Measurements from ENCODE around the gene ALK.

ALK gene

DNA sequence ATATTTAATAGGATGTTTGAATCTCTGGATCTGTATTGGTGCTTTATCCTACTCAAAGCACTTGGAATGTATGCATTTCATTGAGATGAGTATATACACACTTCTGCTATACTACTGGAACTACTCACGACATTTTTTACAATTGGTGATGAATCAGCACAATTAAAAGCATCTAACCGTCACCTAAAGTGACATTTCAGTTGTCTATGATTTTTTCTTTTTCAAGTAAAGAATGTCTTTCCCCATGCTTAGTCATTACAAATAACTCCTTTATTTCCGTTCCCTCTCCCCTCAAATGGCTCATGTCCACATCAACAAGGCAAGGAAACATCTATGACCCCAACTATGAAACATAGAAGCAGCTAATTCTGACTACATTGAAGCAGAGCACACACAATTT is 728.9 kb downstream of the ALK start:
- TF ChIP-seq FOXM1 (IDR thresholded peaks at IDR 0.05; ENCODE audit: borderline replicate concordance, low read depth), result no peak
- TF ChIP-seq YY1 (IDR thresholded peaks at IDR 0.05; ENCODE audit: low read depth), result no peak
- TF ChIP-seq, protein P1, sequence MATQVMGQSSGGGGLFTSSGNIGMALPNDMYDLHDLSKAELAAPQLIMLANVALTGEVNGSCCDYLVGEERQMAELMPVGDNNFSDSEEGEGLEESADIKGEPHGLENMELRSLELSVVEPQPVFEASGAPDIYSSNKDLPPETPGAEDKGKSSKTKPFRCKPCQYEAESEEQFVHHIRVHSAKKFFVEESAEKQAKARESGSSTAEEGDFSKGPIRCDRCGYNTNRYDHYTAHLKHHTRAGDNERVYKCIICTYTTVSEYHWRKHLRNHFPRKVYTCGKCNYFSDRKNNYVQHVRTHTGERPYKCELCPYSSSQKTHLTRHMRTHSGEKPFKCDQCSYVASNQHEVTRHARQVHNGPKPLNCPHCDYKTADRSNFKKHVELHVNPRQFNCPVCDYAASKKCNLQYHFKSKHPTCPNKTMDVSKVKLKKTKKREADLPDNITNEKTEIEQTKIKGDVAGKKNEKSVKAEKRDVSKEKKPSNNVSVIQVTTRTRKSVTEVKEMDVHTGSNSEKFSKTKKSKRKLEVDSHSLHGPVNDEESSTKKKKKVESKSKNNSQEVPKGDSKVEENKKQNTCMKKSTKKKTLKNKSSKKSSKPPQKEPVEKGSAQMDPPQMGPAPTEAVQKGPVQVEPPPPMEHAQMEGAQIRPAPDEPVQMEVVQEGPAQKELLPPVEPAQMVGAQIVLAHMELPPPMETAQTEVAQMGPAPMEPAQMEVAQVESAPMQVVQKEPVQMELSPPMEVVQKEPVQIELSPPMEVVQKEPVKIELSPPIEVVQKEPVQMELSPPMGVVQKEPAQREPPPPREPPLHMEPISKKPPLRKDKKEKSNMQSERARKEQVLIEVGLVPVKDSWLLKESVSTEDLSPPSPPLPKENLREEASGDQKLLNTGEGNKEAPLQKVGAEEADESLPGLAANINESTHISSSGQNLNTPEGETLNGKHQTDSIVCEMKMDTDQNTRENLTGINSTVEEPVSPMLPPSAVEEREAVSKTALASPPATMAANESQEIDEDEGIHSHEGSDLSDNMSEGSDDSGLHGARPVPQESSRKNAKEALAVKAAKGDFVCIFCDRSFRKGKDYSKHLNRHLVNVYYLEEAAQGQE (IDR thresholded peaks at IDR 0.05; ENCODE audit: low read depth), result no peak
- TF ChIP-seq EP300 (IDR thresholded peaks at IDR 0.05; ENCODE audit: borderline replicate concordance), result no peak
- TF ChIP-seq, protein P2, sequence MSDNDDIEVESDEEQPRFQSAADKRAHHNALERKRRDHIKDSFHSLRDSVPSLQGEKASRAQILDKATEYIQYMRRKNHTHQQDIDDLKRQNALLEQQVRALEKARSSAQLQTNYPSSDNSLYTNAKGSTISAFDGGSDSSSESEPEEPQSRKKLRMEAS (IDR thresholded peaks at IDR 0.05), result no peak
- no peak for TF ChIP-seq TEAD4 (IDR thresholded peaks at IDR 0.05)
- TF ChIP-seq TCF12 (IDR thresholded peaks at IDR 0.05; ENCODE audit: low read depth), result no peak
- TF ChIP-seq CREB1 (IDR thresholded peaks at IDR 0.05; ENCODE audit: low read depth), result no peak
- no peak for TF ChIP-seq TAF1 (IDR thresholded peaks at IDR 0.05; ENCODE audit: low read depth)
- TF ChIP-seq RAD21 (IDR thresholded peaks at IDR 0.05; ENCODE audit: low read depth), result no peak
- TF ChIP-seq NFIC (IDR thresholded peaks at IDR 0.05), result no peak
- TF ChIP-seq EGR1 (IDR thresholded peaks at IDR 0.05), result no peak
- TF ChIP-seq ZBTB7A (IDR thresholded peaks at IDR 0.05; ENCODE audit: low read depth), result no peak

DNA sequence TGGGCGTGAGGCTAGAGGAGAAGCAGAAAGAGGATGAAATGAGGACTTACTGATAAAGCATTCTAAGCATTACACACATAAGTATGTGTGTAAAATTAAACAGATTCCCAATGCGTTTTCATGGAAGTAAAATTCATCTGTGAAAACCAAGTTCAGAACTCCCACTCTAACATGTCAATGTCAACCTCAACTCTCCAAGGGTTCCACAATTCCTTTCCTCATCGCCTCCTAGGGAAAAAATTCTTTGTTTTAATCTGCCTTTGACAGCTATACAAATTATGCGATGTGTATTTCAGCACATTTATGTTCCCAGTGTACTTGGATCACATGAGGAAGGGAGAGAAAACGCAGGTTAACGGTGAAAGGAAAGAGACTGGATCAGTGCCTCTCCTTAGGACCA is 729.6 kb downstream of the ALK start:
- TF ChIP-seq, protein P1 (IDR thresholded peaks at IDR 0.05; ENCODE audit: low read depth), result no peak
- TF ChIP-seq, protein P3, sequence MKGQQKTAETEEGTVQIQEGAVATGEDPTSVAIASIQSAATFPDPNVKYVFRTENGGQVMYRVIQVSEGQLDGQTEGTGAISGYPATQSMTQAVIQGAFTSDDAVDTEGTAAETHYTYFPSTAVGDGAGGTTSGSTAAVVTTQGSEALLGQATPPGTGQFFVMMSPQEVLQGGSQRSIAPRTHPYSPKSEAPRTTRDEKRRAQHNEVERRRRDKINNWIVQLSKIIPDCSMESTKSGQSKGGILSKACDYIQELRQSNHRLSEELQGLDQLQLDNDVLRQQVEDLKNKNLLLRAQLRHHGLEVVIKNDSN (IDR thresholded peaks at IDR 0.05), result no peak
- TF ChIP-seq TCF12 (IDR thresholded peaks at IDR 0.05; ENCODE audit: low read depth), result no peak
- no peak for TF ChIP-seq EP300 (IDR thresholded peaks at IDR 0.05; ENCODE audit: borderline replicate concordance)
- TF ChIP-seq EGR1 (IDR thresholded peaks at IDR 0.05), result no peak
- TF ChIP-seq NFIC (IDR thresholded peaks at IDR 0.05), result no peak
- TF ChIP-seq ZBTB7A (IDR thresholded peaks at IDR 0.05; ENCODE audit: low read depth), result no peak
- no peak for TF ChIP-seq CEBPB (IDR thresholded peaks at IDR 0.05)

DNA sequence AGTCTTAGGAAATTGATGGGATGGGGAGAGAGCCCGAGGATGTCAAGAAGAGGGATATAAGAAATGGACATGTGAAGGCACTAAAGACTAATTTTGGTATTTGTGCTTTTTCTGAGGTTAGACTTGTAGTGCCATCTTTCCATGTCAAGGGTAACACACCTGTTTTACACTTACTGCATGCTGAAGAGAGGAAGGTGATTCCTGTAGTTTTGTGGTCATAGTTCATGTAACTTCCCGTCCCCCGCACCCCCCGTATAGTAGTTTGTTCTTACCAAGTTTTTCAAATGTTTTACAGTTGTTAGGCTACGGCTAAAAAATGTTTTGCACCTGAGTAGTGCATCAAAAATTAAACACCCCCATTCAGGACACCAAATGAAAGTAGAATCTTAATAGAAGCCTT is 732.3 kb downstream of the ALK start:
- TF ChIP-seq EP300 (IDR thresholded peaks at IDR 0.05; ENCODE audit: borderline replicate concordance), result no peak
- TF ChIP-seq, protein P2 (IDR thresholded peaks at IDR 0.05), result no peak
- no peak for TF ChIP-seq ZBTB7A (IDR thresholded peaks at IDR 0.05; ENCODE audit: low read depth)
- no peak for TF ChIP-seq CREB1 (IDR thresholded peaks at IDR 0.05; ENCODE audit: low read depth)
- TF ChIP-seq CEBPB (IDR thresholded peaks at IDR 0.05), result no peak
- TF ChIP-seq, protein P1 (IDR thresholded peaks at IDR 0.05; ENCODE audit: low read depth), result no peak
- TF ChIP-seq FOXM1 (IDR thresholded peaks at IDR 0.05; ENCODE audit: borderline replicate concordance, low read depth), result no peak
- no peak for TF ChIP-seq TAF1 (IDR thresholded peaks at IDR 0.05; ENCODE audit: low read depth)
- no peak for TF ChIP-seq EGR1 (IDR thresholded peaks at IDR 0.05)
- TF ChIP-seq TCF12 (IDR thresholded peaks at IDR 0.05; ENCODE audit: low read depth), result no peak
- TF ChIP-seq YY1 (IDR thresholded peaks at IDR 0.05; ENCODE audit: low read depth), result no peak
- no peak for TF ChIP-seq NFIC (IDR thresholded peaks at IDR 0.05)
- no peak for TF ChIP-seq RAD21 (IDR thresholded peaks at IDR 0.05; ENCODE audit: low read depth)
- TF ChIP-seq, protein P3 (IDR thresholded peaks at IDR 0.05), result no peak
- no peak for TF ChIP-seq TEAD4 (IDR thresholded peaks at IDR 0.05)

DNA sequence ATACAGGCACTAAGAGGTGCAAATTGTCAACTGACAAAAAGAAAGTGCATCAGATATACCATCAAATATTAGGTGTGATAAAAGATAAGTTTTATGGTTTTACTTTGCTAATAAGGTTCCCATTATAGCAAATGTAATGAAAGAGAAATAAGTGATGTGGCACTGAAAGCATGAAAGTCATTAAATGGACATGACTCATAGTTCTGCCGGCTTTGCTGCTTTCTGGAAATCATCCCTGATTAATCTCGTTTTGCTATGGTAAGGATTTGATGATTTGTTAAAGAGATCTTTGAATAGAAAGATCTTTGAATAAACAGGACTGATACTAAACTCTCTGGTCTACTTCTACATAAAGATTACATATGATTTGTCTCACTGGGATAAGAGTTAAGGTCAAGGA is 733.5 kb downstream of the ALK start:
- TF ChIP-seq CREB1 (IDR thresholded peaks at IDR 0.05; ENCODE audit: low read depth) (no peak), RAD21 (IDR thresholded peaks at IDR 0.05; ENCODE audit: low read depth) (no peak), TCF12 (IDR thresholded peaks at IDR 0.05; ENCODE audit: low read depth) (no peak), EP300 (IDR thresholded peaks at IDR 0.05; ENCODE audit: borderline replicate concordance) (no peak)

DNA sequence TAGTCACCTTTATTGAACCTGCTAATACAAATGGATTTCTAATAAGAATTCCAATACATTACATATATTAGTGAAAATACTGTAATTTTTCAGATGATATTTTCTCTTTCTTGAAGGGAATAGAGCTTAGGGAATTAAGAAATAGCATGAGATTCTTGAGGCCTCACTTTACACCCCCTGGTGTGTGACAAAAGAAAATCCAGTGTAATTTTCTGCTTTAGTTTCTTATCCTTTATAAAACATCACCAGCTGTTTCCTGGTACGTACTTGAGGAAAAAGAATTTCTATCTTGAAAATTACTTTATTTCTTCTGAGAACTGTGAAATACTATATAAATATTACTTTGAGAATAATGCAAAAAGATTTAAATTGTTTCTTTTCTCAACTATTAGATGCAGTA is 734.6 kb downstream of the ALK start:
- TF ChIP-seq EGR1 (IDR thresholded peaks at IDR 0.05), result no peak
- no peak for TF ChIP-seq RAD21 (IDR thresholded peaks at IDR 0.05; ENCODE audit: low read depth)
- TF ChIP-seq YY1 (IDR thresholded peaks at IDR 0.05; ENCODE audit: low read depth), result no peak
- TF ChIP-seq, protein P1 (IDR thresholded peaks at IDR 0.05; ENCODE audit: low read depth), result no peak
- TF ChIP-seq, protein P3 (IDR thresholded peaks at IDR 0.05), result no peak
- TF ChIP-seq, protein P2 (IDR thresholded peaks at IDR 0.05), result no peak
- TF ChIP-seq TAF1 (IDR thresholded peaks at IDR 0.05; ENCODE audit: low read depth), result no peak
- no peak for TF ChIP-seq EP300 (IDR thresholded peaks at IDR 0.05; ENCODE audit: borderline replicate concordance)
- TF ChIP-seq TEAD4 (IDR thresholded peaks at IDR 0.05), result no peak
- TF ChIP-seq ZBTB7A (IDR thresholded peaks at IDR 0.05; ENCODE audit: low read depth), result no peak
- no peak for TF ChIP-seq CREB1 (IDR thresholded peaks at IDR 0.05; ENCODE audit: low read depth)
- TF ChIP-seq NFIC (IDR thresholded peaks at IDR 0.05), result no peak
- TF ChIP-seq CEBPB (IDR thresholded peaks at IDR 0.05), result no peak
- no peak for TF ChIP-seq FOXM1 (IDR thresholded peaks at IDR 0.05; ENCODE audit: borderline replicate concordance, low read depth)
- TF ChIP-seq TCF12 (IDR thresholded peaks at IDR 0.05; ENCODE audit: low read depth), result no peak

Measured in Ishikawa (cell line).